GM18873 (cell line): ENCODE results near the gene MGST3.
"Not testable (repeated sequence)": the region's sequence is repeated elsewhere in the genome, so short reads cannot be mapped to it uniquely, and the experiment has no call there.

Experiments
- ATAC-seq: cut with Tn5 transposase; IDR thresholded peaks from one replicate; pipeline ENCODE4 v1.9.1; 2021; ENCODE audit warnings: mild to moderate bottlenecking, moderate library complexity, moderate number of reproducible peaks; ENCODE audit not compliant: unreplicated experiment, low FRiP score

MGST3 gene

DNA sequence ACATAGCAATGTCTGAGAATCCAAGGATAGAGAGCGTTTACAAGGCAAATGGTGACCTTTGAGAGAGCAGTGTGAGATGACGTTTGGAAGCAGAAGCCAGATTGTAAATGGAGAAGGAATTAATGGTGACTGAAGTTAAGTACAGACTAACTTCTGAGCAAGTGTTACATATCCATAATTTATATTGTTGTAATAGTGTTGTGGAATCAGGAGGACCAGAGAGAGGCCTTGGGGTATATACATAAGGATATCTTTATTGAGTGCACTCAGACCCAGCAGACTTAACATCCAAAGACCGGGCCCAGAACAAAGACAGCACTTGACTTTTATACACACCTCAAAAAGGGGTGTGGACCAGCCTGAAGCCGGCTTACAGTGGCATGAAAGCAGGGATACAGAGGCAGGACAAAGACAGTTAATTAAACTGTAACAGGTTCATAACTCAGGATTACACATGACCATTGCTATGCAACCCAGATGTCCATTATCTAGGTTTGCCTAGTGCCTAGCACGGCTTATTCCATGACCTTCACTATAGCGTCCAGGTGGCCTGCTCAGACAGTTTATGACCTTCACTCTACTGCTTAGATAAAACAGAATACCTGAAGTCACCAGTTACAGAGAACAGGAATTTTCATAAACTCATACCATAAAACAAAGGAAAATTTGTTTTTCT, 2.7 kb upstream of the MGST3 start:
- no peak for ATAC-seq

DNA sequence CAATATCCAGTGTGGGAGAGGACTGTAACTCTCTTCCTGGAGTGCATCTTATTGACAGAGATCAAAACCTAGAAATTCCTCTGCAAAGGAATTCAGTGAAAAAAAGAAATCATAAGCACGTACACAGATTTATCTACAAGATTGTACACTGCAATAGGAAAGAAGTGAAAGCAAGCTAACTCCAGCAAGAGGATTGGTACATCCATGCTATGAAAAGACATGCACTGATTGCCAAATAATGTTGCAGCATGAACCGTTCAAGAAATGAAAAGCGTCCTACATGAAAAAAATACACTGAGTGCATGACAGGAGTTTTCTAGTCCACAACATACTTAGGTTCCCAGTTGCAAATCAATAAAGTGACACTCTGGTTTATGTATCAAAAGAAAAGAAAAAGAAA, 1.9 kb upstream of the MGST3 start:
- ATAC-seq, result no peak

DNA sequence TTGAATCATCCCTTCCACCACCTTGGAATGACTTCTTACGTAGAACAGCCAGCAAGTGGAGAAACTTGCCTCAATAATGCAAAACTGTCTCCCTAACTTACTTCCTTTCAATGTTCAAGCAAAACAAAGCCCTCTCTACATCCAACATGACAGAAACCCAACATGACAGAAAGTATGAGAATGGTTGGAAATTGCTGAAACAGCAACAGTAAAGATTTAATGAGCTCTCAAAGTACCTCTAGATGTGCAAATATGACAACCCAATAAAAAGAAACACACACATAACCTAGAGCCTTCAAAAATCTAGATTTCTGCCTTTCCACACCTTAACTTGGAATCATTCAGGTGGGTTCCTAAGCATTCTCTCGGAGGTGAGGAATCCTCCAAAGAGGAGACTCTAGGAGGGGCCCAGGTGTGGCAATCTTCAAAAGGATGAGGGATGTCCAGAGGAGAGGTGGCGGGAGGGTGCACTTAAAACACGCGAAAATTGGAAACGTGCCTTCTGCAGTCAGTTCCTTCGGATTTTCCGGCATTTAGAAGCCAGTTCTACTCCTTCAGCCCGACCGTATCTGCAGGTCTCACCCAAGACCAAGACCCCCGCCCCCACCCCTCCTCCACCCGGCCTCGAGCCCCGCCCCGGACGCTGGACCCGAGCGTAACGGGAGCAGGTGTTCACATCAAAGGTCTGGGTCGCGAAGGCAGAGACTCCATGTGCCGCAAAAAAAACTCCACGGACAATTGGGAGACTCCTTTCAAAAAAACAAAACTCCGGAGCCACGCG, 996 bp upstream of the MGST3 start:
- no peak for ATAC-seq

DNA sequence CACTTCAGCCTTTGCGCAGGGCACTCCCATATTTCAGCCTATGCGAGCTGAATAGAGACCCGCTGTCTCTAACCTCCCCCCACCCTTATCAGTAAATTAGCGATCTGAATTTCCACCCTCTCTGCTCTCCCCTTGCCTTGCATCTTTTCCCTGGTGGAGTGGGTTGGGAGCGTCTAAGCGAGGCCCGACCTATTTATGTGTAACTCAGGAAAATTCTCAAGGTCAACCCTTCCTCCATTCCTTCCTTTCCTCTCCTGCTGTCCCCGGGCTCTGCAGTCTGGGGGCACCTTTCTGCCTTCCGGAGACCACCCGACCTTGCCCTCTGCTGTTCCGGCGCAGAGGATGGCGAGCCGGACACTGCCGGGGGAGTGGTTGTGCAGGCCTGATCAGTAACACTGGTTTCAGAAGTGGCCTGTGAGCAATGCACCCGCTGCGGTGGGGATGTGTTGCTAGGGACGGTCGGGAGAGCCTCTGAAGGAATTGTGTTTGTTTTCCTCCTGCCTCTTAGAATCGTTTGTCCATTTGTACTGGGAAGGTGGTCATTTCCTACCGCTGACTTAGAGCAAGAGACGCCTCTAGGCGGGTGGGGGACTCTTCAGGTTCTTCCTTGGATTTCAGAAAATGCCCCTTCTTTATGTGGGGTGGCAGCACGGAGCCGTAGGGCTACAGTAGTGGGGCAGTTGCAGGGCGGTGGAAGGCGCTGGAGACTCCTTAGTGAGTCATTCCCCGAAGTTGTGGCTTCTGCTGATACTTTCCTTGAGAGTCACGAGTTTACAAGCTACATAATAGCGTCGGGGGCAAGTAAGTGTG, 513 bp downstream of the MGST3 start:
- peak; percentile 44 for ATAC-seq

DNA sequence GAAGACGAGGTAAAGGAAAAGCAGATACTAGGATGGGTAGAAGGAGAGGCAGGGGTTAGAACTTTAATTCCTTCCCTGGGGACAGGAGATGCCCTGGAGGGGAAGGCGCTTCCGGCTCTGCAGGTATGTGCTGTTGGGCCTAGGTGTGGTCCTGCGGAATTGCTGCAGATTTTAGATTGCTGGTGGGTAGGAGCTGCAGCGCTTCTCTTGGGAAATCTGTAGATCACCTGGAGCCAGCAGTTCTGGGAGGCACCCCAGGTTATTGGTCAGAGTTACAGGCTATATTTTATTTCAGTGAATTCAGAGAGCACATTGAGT, 1.1 kb downstream of the MGST3 start:
- ATAC-seq, result no peak

DNA sequence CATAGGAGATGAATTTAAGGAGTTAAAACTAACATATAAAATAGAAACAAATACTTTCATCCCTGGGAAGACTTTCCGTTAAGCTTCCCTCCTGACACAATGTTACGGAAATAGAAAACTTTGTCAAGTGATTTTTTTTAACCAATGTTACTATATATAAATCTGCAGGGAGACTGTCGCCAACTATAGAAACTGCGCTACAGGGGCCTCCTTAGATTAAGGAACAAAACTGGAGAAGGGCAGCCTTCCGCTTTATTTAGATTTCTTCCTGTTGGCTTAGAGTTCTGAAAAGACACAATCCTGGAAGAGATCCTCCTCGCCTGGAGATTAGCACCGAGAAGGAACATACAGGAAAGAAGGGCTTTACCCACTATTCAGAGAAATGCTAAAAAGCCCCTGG, 1.5 kb downstream of the MGST3 start:
- no peak for ATAC-seq

DNA sequence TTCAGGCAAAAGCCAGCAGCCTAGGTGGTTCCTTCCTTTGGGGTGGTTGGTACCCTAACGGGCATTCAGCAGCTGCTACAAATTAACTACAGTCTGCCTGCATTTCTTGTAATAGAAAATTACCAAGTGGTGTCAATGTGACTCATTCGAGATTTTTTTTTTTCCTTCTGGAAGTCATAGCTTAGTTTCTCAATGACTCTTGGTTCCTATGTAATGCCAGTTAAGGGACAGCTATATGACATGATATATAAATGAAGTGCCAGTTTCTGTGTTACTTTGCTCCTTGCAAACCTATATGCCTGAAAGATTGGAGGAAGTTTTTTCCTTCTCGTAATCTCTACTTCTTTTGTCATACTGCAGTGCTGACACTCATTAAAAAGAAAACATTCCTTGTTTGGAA, 2.6 kb downstream of the MGST3 start:
- no peak for ATAC-seq

DNA sequence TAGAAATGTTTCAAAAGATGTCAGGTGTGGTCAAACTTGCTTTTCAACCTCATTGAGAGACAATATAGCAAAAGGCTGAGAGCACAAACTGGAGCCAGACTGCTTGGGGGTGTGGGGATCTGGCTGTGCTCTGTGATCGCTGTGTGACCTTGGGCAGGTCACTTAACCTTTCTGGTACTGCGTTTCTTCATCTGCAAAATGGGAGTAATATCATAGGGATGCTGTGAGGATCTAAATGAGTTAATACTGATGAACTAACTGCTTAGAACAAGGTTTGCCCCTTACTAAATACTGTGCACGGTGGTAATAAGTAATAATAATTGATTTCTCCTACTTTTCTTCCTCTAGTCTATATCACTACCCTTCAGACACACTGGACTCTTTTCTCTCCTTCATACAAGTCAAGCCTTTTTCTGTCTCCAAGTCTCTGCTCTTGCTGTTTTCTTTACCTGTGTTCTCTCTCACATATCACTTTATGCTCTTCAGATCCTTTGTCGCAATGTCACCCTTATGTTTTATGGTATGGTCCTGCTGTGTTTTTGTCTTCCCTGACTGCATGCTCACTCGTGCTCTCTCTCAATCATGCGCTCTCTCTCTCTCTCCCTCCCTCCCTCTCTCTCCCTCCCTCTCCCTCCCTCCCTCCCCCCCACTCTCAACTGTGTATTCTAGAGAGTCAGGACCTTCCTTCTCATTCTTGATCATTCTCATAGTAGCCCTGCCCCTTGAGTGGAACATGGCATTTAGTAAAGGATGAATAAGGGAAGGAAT, 3.3 kb downstream of the MGST3 start:
- no peak for ATAC-seq

DNA sequence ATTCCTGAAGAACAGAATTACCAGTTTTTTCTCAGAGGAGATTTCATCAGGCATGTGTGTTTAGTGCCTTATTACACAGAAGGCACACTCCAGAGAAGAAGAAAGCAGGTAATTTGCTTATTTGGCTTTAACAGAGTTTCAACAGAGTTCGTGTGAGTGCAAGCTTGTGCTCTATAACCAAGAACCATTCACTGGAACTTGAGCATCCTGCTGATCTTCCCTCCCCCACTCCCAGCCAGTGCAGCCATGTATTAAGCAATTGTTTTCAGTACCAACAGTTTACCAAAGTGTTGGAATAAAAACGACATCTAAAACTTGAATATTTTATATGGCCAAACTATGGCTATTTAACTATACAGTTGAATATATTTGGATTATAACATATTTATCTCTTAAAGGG, 4.3 kb downstream of the MGST3 start:
- ATAC-seq, result peak; percentile 26

DNA sequence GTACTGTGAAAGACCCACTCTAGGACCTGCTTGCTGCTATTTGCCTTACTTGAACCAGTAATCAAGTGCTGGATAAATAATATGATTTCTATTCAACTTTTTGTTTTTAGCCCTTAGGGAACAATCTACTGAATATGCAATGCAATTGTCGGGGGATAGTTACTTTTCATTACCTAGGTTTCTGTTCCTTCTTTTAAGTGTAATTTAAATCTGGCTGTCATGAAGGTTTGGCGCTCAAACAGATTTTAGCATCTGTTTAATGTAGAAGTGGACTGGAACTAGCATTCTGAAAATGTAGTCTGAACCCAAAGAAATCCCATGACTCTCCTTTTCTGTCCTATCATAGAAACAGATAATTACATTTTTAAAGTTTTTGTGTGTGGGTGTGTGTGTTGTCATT, 4.8 kb downstream of the MGST3 start:
- no peak for ATAC-seq

DNA sequence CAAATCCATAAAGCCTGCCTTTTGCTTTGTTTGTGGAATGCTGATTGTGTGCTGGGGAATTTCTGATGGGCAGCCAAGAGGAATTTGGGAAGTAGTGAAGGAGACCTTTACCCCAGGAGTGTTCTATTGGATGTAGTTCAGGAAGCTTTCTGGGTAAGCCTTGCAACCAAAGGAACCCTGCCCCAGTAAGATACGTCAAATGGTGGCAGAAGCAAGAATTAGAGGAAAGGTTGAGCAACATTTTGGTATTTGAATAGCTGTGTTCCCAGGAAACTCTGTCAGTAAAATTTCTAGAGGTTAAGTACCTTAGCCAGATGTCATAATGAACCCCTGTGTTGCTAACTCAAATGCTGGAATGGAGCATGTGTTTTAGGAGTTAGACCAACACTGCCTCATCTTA, 6.4 kb downstream of the MGST3 start:
- no peak for ATAC-seq

DNA sequence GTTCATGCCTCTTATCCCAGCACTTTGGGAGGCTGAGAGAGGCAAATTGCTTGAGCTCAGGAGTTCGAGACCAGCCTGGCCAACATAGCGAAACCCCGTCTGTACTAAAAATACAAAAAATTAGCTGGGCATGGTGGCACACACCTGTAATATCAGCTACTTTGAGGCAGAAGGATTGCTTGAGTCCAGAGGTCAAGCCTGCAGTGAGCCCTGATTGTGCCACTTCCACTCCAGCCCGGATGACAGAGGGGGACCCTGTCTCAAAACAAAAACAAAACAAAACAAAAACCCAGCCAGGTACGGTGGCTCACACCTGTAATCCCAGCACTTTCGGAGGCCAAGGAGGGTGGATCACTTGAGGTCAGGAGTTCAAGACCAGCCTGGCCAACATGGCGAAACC, 7.2 kb downstream of the MGST3 start:
- ATAC-seq, result not testable (repeated sequence)

DNA sequence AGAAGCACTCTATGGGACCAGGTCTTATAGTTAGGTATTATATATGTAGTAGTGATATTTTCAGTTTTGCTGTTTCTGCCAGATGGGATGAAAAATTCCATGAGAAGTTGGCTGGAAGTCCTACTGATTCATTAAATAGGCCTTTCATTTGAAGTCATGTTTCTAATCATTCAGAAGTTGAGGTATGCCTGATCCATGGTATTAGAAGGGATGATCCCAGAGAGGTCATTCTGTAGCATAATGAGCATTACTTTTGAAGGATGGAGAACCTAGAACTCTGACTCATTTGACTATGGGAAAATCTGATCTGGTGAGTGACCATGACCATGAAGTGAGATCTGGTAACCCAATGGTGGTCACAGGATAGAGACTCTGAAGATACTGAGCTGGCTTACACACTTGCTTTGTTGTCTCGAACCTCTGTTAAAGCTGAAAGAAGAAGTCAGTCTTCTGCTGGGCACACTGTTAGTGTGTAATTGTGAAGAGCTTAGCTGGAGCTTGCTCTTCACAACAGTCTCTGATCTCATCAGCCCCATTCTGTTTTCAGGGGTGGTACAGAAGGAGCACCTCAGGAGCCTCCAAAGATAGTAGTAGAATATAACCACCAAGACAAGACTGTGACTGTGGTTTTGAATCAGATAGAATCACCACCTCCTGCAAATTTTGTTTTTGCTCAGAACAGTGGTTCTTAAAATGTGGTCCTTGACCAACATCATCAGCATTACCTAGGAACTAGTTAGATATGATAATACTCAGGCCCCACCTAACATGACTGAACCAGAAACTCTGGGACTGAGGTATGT, 9.0 kb downstream of the MGST3 start:
- ATAC-seq, result no peak

DNA sequence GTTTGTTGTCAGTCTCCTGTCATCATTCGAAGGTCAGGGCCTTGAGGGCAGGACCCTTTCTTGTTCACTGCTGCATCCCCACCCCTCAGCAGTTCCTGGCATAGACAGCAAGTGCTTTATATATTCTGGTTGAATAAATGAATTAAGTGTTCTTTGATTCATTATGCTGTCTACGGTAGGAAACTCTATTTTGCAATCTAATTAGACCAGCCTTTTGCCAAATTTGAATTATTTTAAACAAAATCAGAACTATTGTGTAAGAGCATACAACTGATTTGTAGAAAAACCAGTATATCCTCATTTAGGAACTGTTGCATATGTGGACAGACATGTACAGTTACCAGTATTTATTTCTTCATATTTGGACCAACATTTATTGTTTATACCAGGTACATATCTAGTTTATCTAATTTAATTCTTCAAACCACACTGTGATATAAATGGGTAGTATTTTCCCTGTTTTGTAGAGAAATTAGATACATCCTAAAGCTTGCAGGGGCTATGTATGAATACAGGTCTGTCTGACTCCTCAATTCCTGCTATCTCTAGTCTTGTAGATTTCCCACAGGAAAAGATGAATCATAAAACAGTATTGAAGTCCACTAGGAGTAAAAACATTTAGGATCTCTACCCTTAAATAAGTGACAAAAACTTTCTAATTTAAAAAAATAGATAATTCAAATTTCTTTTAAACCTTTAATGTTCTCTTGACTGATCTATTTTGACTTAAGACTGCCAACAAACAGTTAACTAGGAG, 10.4 kb downstream of the MGST3 start:
- no peak for ATAC-seq

DNA sequence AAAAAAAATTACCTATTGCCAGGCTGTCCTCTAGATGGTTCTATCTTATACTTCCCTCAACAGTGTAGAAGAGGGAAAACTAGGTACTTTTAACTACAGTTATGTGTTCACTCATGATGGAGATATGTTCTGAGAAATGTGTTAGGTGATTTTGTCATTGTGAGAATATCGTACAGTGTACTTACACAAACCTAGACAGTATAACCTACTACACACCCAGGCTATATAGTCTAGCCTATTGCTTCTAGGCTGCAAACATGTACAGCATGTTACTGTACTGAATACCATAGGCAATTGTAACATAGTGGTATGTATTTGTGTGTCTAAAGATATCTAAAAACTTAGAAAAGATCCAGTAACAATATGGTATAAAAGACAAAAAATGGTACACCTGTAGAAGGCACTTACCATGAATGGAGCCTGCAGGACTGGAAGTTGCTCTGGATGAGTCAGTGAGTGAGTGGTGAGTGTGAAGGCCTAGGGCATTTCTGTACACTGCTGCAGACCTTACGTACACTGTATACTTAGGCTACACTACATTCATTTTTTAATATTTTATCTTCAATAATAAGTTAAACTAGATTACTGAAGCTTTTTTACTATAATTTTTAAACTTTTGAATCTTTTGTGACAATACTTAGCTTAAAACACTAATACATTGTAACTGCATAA, 13.2 kb downstream of the MGST3 start:
- no peak for ATAC-seq

DNA sequence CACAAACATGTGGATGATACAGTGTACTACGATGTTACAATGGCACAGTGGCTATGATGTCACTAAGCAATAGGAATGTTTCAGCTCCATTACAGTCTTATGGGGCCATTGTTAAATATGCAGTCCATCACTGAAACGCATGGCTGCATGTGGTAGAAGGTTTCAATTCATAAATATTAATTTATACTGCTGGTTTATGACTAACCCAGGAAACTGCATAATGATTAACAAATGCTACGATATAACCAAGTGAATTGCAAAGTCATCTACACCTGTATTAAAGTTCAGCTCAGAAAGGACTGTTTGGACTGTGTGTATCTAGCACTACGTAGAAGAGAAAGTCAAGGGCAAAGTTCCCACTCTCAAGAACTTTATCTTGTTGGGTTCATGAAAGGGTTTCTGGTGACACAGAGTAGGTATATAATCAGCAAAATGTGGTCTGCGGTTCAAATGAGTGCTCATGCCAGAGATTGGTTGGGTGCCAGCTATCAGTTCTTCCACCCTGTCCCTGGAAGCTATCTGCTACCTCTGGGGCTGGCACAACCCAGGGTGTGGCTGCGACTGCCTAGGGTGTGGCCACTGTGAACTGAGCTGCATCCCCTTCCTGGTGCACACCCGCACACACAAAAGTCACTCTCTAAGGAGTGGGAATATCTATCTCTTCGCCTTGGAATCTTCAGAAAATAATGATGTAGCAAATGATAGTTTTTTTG, 14.8 kb downstream of the MGST3 start:
- ATAC-seq, result no peak

DNA sequence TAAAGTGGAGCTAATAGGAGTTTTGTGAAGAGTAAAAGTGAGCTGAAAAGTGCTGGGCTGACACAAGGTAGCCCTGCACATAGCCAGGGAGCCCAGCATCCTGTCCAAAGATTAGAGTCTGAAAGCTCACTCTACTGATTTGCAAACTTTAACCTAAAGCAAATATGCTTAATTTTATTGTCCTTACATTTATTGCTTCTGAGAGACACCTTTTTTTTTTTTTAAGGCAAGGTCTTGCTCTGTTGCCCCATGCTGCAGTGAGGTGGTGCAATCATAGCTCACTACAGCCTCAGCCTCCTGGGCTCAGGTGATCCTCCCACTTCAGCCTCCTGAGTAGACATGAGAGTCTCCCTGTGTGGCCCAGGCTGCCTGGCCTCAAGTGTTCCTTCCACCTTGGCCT, 16.5 kb downstream of the MGST3 start:
- ATAC-seq, result no peak

DNA sequence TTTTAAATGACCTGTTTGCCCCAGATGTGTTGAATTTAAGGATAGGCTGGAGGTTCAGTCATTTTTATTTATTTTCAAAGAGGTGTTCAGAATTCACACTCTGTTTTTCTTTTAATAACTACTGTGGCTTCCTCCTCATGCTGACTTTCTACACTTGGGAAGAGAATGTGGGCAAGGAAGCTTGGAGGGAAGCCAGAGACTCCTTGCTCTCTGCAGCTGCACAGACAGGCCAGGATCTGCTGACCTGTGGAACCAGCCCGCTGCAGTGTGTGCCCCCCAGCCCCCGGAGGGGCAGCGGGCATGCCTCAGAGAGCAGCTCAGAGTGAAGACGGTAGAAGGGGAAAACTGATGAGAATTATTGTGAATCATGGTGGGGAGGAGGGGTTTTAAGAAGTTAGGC, 16.9 kb downstream of the MGST3 start:
- ATAC-seq, result no peak
